Adrenal gland (tissue), 12 donors: ENCODE measurements around the gene B4GAT1. TPM values are rescaled to one million over a fixed set of nuclear protein-coding genes. Genes with fewer than 3 reads are reported as not detected.

Source experiments
- DNase-seq, 7 donors: peaks; one replicate each; pipeline ENCODE4 v3.0.0-alpha.2; 2019 to 2020
- H3K27ac ChIP-seq, 5 donors: fragments of 200-600 bp; sonication (generic) in 4 of 5; 1 replicate in 3 of 5; 2 replicates in 2 of 5; pipeline versions ENCODE4 v1.5.1 to v1.8.0; 2016 to 2020; ENCODE audit warnings: mild to moderate bottlenecking in 1 of 5
- H3K27me3 ChIP-seq: fragments of 200-600 bp; 2 replicates; pipeline ENCODE4 v1.8.0; 2021
- H3K36me3 ChIP-seq, 2 donors: fragments of 200-600 bp; replicated peaks in 1 of 2; 1 replicate in 1 of 2; 2 replicates in 1 of 2; pipeline versions ENCODE4 v1.5.1 to v1.8.0; 2018 to 2022
- H3K4me1 ChIP-seq, 2 donors: fragments of 200-600 bp; replicated peaks in 1 of 2; 1 replicate in 1 of 2; 2 replicates in 1 of 2; pipeline versions ENCODE4 v1.5.1 to v1.8.0; 2018 to 2021
- H3K4me3 ChIP-seq, 4 donors: fragments of 200-600 bp; sonication (generic) in 3 of 4; one replicate each; pipeline ENCODE4 v1.5.1; 2016 to 2018
- H3K9me3 ChIP-seq, 3 donors: fragments of 200-600 bp; sonication (generic) in 1 of 3; replicated peaks in 1 of 3; 1 replicate in 2 of 3; 2 replicates in 1 of 3; pipeline versions ENCODE4 v1.5.1 to v1.8.0; 2016 to 2021
- POLR2A ChIP-seq, 2 donors: fragments of 450-650 bp; IDR thresholded peaks; one replicate each; pipeline ENCODE4 v1.6.1; 2017; ENCODE audit warnings: antibody characterized with exemption in 2 of 2, mild to moderate bottlenecking in 2 of 2, moderate library complexity in 1 of 2
- WGBS, 4 donors: extraction: QIAGEN DNeasy Blood & Tissue Kit in 2 of 4; methylation state at CpG; one replicate each; pipeline versions ENCODE4 v1.1.5 to v1.1.7; 2013 to 2017; 5-methylcytosine and 5-hydroxymethylcytosine counted together
- intact Hi-C, 2 donors: fragments of 100-400 bp; cut with DNase I; formaldehyde crosslinking; loops; one replicate each; pipeline versions ENCODE4 v1.14.1 to v1.15.0; 2022 to 2023
- polyA plus RNA-seq, 3 donors: library from polyadenylated mRNA; stranded (reverse); fragments of 200-250 nt in 2 of 3; fragments of 350-450 nt in 1 of 3; fragmentation: Illumina TruSeq in 1 of 3; extraction: RNeasy Lipid Tissue Mini Kit (QIAGEN cat#74804) in 1 of 3; gene quantifications; one replicate each; pipeline ENCODE4 v1.2.3, GENCODE V29; 2013 to 2014
- total RNA-seq, 9 donors: library from RNA; depleted of rRNA in 4 of 9; stranded (reverse); fragments of >200 nt in 4 of 9; fragments of 120-200 nt in 1 of 9; fragmentation: NEBNext Ultra II Directional in 1 of 9; extraction: Animal tissue kit (Norgen Biotek cat#: 25700) in 1 of 9; gene quantifications; one replicate each; pipeline versions ENCODE4 v1.1.0 to v1.2.4, GENCODE V29; 2013 to 2023
- TF ChIP-seq, protein P1 (sequence below), 6 experiments: fragments of 450-650 bp in 4 of 6; fragments of 200-600 bp in 2 of 6; sonication (generic) in 1 of 6; IDR thresholded peaks; 1 replicate in 5 of 6; 2 replicates in 1 of 6; pipeline versions ENCODE4 v1.5.1 to v1.8.0; 2016 to 2021; ENCODE audit warnings: antibody characterized with exemption in 6 of 6, mild to moderate bottlenecking in 2 of 6, moderate library complexity in 1 of 6
- donor health status: healthy with polysubstance abuse.
- donor health status: Bipolar disorder and iron deficiency.
- donor health status: DM: yes; HTN: yes; CAD: no.
- donor health status: DM: no; HTN: no; CAD: no.
- donor health status: DM: no; HTN: no; CAD: no.
- donor health status: DM: yes; HTN: yes; CAD: no.

Gene B4GAT1
- total and polyA plus RNA-seq, 12 donors: 20.8 to 115 (median 44.0) TPM

DNA sequence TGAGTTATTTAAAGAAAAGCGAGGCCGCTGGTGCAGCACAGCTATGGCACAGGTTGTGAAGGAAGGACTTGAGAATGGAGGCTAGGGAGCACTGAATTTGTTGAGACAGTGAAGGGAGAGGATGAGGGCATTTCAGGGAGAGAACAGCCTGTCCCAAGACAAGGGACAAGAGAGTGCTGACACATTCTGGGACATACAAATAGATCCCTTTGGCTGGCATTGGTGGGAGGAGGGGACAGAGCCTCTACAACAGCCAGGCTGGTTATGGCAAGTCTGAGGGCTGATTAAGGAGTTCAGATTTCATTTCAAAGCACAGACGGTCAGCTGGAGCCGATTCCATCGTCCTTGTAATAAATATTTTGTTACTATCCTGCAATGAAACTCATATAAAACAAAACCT, 25.8 kb upstream of the B4GAT1 start:
- Histone ChIP-seq H3K4me1 (peaks cover 5 to 21% of the 10 kb centered on the region in 2 donors), H3K9me3 (no peaks in the 10 kb centered on the region), H3K36me3 (no peaks in the 10 kb centered on the region), H3K27ac (no peak overlapping the region), H3K27me3 (peaks cover 12% of the 10 kb centered on the region), H3K4me3 (no peak overlapping the region)
- 52 to 63% (median 62%) methylated on average over 5 of the region's 5 CpGs for WGBS, 4 donors
- no peak for TF ChIP-seq POLR2A (IDR thresholded peaks at IDR 0.05)
- TF ChIP-seq, protein P1, sequence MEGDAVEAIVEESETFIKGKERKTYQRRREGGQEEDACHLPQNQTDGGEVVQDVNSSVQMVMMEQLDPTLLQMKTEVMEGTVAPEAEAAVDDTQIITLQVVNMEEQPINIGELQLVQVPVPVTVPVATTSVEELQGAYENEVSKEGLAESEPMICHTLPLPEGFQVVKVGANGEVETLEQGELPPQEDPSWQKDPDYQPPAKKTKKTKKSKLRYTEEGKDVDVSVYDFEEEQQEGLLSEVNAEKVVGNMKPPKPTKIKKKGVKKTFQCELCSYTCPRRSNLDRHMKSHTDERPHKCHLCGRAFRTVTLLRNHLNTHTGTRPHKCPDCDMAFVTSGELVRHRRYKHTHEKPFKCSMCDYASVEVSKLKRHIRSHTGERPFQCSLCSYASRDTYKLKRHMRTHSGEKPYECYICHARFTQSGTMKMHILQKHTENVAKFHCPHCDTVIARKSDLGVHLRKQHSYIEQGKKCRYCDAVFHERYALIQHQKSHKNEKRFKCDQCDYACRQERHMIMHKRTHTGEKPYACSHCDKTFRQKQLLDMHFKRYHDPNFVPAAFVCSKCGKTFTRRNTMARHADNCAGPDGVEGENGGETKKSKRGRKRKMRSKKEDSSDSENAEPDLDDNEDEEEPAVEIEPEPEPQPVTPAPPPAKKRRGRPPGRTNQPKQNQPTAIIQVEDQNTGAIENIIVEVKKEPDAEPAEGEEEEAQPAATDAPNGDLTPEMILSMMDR (IDR thresholded peaks at IDR 0.05): no peak
- intact Hi-C loops: no loop called here
- peak in 1 of 7 donors; percentile 10 for DNase-seq

DNA sequence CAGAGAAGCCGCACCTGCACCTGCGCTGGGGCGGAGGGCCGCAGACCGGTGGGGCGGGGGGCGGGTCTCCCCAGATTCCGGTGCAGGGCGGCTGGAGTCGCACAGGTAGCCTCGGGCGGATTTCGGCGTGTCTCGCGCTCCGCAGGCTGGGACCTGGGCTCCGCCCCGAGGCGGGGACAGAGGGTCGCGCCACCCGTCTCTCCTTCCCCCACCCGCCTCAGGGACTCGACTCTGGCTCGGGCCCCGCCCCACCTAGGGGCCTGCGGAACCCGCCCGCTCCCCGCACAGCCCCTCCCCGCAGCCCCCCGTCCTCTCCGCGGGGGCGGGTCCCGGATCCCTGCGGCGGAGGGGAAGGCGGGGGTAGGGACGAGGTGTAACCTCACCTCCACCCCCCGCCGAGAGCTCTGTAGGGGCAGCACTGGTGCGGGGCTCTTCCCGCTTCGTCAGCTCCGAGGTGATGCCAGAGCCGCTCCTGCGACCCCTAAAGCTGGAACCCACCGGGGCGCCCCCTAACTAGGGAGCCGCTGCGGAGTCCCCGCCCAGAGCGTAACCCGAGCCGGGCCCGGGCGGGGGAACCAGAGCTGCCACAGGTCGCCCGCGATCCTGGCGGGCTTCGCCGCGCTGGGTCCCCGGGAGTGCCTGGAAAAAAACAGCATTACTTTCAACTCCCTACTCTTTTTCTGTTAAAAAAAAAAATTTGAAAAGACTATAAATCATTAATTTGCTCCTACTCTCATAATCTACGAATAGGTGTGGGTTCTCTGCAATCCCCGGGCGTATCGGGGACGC, 24.4 kb upstream of the B4GAT1 start, which contains the start of gene SLC29A2:
Gene SLC29A2, minus strand, starts transcription at position 134 of the 789 bp plus-strand sequence. CDS start 169 bp downstream, outside the sequence.
- peak in 5 of 7 donors; percentile 35 to 44 (median 38) for DNase-seq
- H3K4me1 ChIP-seq: peaks cover 5 to 21% of the 10 kb centered on the region in 2 donors
- H3K27ac ChIP-seq: peak within 1 kb of the TSS in 3 of 5 donors; percentile 7 to 30 (median 17)
- intact Hi-C loops: no loop called here
- H3K36me3 ChIP-seq: no peaks in the 10 kb centered on the region
- WGBS, 4 donors: 0 to 1% (median 0%) methylated on average over 12 to 71 of the region's 72 CpGs
- H3K27me3 ChIP-seq: peaks cover 12% of the 10 kb centered on the region
- peak within 1 kb of the TSS in 3 of 4 donors; percentile 11 to 78 (median 42) for H3K4me3 ChIP-seq
- TF ChIP-seq, protein P1 (IDR thresholded peaks at IDR 0.05): no peak
- no peak for TF ChIP-seq POLR2A (IDR thresholded peaks at IDR 0.05)
- H3K9me3 ChIP-seq: no peaks in the 10 kb centered on the region

DNA sequence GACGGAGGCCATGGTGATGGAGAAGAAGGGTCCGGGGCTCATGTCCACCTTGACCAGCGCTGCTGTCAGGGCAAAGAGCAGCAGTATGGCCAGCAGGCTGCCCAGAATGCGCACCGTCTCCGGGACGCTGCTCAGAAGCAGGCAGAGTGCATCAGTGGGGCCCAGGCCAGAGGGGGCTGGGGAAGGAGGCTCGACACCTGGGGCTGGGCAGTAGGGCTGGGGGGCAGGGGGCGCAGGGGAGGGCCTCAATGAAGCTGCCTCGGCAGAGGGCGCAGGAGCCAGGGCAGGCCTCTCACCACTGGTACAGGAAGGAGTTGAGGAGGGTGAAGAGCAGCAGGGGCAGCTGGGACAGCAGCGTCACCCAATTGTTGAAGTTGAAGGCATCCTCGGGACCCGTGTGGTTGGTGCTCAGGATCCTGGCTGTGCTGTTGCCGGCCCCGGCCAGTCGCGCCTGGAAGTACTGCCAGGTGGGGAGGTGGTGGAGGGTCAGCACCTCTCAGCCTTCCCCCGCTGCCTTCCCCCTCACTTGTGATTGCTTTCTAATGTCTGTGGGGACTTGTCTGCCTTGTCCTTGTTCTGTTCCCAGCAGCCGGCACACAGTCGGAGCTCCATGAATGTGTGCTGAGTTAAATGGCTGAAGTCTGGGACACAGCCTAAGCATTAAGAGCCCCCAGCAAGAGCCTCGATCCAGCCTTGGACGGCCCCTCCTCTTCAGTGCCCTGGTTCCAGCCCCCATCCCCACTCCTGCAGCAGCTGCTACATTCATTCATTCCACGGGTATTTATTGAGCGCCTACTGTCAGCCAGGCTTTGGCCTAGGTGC, 21.9 kb upstream of the B4GAT1 start:
- no peak overlapping the region for H3K27ac ChIP-seq
- no peak for DNase-seq
- no peak overlapping the region for H3K4me3 ChIP-seq
- H3K27me3 ChIP-seq: peaks cover 9% of the 10 kb centered on the region
- H3K9me3 ChIP-seq: no peaks in the 10 kb centered on the region
- H3K4me1 ChIP-seq: peaks cover 5 to 21% of the 10 kb centered on the region in 2 donors
- 82 to 90% (median 86%) methylated on average over 13 to 25 of the region's 25 CpGs for WGBS, 4 donors
- intact Hi-C loops: no loop called here
- H3K36me3 ChIP-seq: no peaks in the 10 kb centered on the region
- no peak for TF ChIP-seq POLR2A (IDR thresholded peaks at IDR 0.05)
- TF ChIP-seq, protein P1 (IDR thresholded peaks at IDR 0.05): no peak

DNA sequence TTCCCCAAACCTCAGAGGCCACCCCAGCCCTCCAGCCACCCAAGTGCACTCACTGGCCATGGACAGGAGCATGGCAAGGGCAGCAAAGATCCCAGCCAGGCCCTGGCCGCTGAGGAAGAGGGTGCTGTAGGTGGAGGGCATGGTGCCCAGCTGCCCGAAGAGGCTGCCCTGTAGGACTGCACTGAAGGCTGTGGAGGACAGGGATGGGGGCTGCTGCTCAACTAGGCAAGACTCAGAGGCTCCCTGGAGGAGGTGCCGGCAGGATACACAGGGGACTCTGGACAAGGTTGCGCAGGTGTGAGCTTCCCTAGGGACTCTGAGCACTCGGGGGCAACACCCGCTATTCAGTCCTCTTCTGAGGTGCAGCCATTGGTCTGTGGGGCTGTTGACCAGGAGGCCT, 21.1 kb upstream of the B4GAT1 start:
- no peak for DNase-seq
- H3K9me3 ChIP-seq: no peaks in the 10 kb centered on the region
- H3K27me3 ChIP-seq: peaks cover 8% of the 10 kb centered on the region
- WGBS, 4 donors: 87 to 100% (median 91%) methylated on average over 4 to 6 of the region's 6 CpGs
- peaks cover 5 to 21% of the 10 kb centered on the region in 2 donors for H3K4me1 ChIP-seq
- no peak overlapping the region for H3K4me3 ChIP-seq
- no peak for TF ChIP-seq POLR2A (IDR thresholded peaks at IDR 0.05)
- TF ChIP-seq, protein P1 (IDR thresholded peaks at IDR 0.05): no peak
- no peak overlapping the region for H3K27ac ChIP-seq
- H3K36me3 ChIP-seq: no peaks in the 10 kb centered on the region
- intact Hi-C loops: no loop called here
